Measurements from ENCODE around the gene RPL36A. TPM values are rescaled to one million over a fixed set of nuclear protein-coding genes. Genes with fewer than 3 reads are reported as not detected.

RPL36A gene
- polyA plus RNA-seq, 1 donor, result 1,436 TPM

GRCh38 chrX:101393530-101394305 is 2.9 kb downstream of the RPL36A start:
- no peak for DNase-seq (ENCODE audit: low read depth)

DNA sequence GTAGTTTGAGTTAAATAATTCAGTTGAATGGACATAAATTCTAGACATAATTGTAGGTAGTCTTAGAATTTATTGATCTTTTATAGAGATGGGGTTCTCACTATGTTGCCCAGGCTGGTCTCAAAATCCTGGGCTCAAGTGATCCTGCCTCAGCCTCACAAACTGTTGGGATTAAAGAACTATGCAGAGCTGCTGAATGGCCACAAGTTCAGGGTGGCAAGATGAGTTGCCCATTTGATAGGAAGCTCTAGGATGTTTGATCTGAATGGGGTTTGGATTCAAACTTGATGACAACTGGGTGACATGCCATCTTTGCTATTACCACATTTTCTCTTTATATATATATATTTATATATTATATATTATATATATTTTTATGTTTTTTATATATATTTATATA is 3.6 kb downstream of the RPL36A start:
- no peak for DNase-seq (ENCODE audit: low read depth)

- no peak for DNase-seq (ENCODE audit: low read depth)
Measured at GRCh38 chrX:101395789-101396188, 5.0 kb downstream of the RPL36A start.

- DNase-seq (ENCODE audit: low read depth), result no peak
Measured at GRCh38 chrX:101397779-101398178, 7.0 kb downstream of the RPL36A start.

- no peak for DNase-seq (ENCODE audit: low read depth)
Measured at GRCh38 chrX:101398694-101399093, 7.9 kb downstream of the RPL36A start.

GRCh38 chrX:101399825-101400224 is 9.0 kb downstream of the RPL36A start:
- DNase-seq (ENCODE audit: low read depth), result no peak

DNA sequence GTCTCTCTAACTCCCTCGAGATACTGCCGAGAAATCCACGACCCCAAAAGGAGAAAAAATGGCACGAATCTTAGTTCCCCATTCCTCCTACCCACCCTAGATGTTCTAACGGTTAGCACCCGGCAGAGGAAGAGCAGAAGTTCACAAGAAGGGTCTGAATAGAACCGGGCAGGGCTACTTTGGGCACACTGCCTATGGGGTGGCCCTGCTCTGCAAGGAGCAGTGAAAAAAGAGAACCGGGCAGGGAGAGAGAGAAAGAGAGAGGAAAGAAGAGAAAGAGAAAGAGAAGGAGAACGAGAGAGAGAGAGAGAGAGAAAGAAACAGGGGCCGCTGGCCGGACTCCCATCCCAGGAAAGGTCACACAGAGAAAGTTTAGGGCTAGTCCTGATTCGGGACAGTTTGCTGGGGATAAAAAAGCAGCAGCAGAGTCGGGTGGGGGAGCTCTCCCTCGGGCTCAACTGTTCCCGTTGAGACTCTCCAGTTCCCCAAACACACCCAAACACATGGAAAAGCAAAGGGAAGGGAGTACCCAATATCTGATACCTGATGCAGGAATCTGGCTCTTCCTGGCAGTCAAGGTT is 16.4 kb downstream of the RPL36A start:
- no peak for DNase-seq (ENCODE audit: low read depth)

- DNase-seq (ENCODE audit: low read depth), result peak; percentile 96
Measured at GRCh38 chrX:101407748-101408531, 17.1 kb downstream of the RPL36A start, which contains the start of the genes GLA and HNRNPH2. Gene GLA, minus strand, starts transcription at chrX:101407925. Its CDS starts 22 bp downstream, at chrX:101407903. Gene HNRNPH2, plus strand, starts transcription at chrX:101408222. Its CDS starts 3,767 bp downstream, at chrX:101411989.

DNA sequence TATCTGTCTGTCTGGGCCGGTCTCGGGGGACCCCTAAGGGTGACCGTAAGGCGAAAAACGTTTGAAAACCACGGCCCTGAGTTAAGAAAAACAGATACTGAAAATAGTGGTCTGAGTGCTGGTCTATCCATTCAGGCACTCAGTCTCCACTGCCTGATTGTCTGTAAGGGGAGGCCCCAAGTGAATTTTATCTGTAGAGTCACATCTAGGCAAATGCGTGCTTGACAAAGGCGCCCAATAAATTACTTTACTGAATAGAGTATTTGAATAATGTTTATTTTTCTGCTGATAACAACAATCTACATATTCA is 17.7 kb downstream of the RPL36A start:
- no peak for DNase-seq (ENCODE audit: low read depth)

- DNase-seq (ENCODE audit: low read depth), result no peak
Measured at GRCh38 chrX:101409043-101409442, 18.2 kb downstream of the RPL36A start.

DNA sequence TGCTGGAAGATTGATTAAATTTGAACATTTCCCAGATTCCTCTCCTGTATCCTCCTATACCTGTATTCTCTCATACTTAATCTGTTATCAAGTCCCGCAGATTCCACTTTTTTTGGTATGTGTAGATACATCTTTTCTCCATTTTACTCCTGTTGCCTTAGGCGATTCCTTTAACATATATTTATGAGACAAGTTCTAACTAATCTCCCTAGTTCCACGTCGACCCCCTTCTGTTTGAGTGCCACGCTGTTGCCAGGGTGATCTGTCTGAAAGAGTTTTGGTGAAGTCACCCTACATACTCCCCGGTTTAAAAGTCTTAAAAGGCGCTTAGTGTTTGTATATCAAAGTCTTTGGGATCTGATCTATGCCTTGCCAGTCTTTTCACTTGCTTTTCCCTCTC is 19.6 kb downstream of the RPL36A start:
- DNase-seq (ENCODE audit: low read depth), result no peak

DNA sequence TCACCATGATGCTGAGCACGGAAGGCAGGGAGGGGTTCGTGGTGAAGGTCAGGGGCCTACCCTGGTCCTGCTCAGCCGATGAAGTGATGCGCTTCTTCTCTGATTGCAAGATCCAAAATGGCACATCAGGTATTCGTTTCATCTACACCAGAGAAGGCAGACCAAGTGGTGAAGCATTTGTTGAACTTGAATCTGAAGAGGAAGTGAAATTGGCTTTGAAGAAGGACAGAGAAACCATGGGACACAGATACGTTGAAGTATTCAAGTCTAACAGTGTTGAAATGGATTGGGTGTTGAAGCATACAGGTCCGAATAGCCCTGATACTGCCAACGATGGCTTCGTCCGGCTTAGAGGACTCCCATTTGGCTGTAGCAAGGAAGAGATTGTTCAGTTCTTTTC is 21.2 kb downstream of the RPL36A start:
- DNase-seq (ENCODE audit: low read depth), result no peak

GRCh38 chrX:101415180-101416145 is 24.7 kb downstream of the RPL36A start:
- DNase-seq (ENCODE audit: low read depth), result peak; percentile 60

- DNase-seq (ENCODE audit: low read depth), result no peak
Measured at GRCh38 chrX:101416691-101417090, 25.9 kb downstream of the RPL36A start.

GRCh38 chrX:101417190-101417589 is 26.4 kb downstream of the RPL36A start:
- no peak for DNase-seq (ENCODE audit: low read depth)

GRCh38 chrX:101417981-101418841 is 27.4 kb downstream of the RPL36A start:
- DNase-seq (ENCODE audit: low read depth), result no peak

GRCh38 chrX:101419489-101419888 is 28.7 kb downstream of the RPL36A start:
- no peak for DNase-seq (ENCODE audit: low read depth)

GRCh38 chrX:101427954-101428353 is 37.1 kb downstream of the RPL36A start:
- DNase-seq (ENCODE audit: low read depth), result no peak

DNA sequence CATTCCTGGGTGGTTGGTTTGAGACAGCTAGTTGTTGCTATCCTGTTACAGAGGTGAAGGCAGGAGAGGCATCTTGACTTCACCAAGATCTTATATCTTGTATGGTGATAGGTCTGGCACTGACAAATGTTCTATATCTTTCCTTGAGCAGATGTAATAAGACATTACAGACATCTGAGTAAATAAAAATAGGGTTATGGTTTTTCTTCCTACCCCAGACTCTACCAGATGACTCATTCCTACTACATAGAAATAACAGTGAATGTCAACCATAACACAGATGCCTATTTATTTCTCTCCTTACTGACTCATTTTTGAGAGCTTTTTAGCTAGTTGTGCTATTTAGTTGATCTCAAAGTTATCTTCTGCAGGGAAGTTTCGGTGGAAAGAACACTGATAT is 39.1 kb downstream of the RPL36A start:
- DNase-seq (ENCODE audit: low read depth), result no peak

DNA sequence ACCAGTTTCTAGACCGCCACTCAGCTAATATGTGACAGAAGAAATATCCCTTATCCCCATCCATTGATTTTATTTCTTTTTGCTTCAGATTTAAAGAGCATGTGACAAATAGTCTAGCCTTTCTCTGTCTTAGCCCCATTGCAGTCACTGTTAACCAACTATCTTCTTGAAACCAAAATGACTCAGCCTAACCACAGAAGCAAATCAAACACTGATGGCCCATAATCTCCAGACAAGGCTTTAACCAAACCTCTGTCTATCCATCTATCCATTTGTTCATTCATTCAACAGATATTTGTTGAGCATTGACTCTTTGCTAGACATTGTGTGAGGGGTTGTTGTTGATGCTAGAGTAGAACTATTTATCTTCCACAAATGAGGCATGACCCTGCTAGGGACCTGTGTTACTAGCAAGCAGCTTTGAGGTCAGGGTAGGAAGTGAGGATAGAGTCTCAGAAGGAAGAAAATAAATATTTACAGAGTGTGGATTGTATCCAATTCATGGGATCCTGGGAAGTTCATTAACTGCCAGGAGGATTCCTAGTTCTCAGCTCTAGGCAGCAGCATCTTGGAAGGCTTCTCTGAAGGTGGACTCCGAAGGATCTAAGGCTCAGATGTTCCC is 39.8 kb downstream of the RPL36A start:
- no peak for DNase-seq (ENCODE audit: low read depth)
